AML-193 (cell line): Measurements from ENCODE around the gene RELN.
"Not testable (repeated sequence)": the region's sequence is repeated elsewhere in the genome, so short reads cannot be mapped to it uniquely, and the experiment has no call there.

Experiments used
- DNase-seq, 2 experiments: peaks; one replicate each; lab custom pipeline; 2025; lab: John Stamatoyannopoulos, UW

Gene RELN

DNA sequence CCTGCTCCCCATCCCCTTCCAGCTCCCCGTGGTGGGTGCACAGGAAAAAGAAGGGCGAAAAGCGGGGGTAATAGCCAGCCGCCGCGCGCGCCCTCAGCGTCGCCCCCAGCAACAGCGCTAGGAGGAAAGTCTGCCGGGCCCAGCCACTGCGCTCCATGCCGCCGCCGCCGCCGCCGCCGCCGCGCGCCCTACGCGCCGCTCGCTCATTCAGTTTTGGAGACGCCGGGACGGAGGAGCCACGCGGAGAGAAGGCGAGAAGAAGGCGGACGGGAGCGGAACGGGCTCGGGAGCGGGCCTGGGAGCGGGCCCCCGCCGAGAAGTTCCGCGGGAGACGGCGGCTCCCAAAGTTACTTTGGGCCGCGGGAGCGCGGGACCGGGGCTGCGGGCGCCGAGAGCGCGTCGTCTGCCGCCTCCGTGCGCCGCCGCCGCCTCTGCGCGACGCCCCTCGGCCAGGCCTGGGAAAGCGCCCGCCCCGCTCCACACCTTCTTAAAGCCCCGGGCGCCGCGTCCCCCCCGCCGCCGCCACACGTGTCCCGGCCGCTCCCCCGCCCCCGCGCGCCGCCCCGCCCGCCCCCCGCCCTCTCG is at the start of gene RELN:
TSS of gene RELN (minus strand) at position 459 of the 585 bp plus-strand sequence. CDS start at position 157, 302 bp downstream.
- no peak for DNase-seq

DNA sequence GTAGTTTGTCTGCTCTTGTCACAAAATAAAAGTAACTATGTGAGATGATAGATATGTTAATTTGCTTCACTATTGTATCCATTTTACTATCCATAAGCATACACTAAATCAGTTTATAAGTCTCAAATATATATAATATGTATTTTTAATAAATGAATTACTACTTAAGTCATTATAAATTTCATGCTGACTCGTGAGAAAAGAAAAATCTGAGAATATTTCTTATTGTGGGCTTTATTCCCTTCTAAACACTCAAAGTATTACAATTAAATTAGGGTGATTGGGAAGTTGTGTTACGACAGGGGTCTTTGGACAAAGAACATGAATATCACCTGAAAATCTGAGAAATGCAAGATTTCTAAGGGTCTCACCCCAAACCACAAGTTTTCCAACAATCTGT is 48.7 kb upstream of the RELN start:
- DNase-seq = no peak

DNA sequence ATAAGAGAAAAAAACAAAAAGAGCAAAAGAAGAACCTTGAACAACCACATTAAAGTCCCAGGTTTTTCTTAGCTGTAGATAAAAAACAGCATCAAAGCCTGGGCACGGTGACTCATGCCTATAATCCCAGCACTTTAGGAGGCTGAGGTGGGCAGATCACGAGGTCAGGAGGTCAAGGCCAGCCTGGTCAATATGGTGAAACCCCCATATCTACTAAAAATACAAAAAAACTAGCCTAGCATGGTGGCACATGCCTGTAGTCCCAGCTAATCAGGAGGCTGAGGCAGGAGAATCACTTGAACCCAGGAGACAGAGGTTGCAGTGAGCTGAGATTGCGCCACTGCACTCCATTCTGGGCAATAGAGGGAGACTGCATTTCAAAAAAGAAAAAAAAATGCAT is 47.4 kb upstream of the RELN start:
- not testable (repeated sequence) for DNase-seq

DNA sequence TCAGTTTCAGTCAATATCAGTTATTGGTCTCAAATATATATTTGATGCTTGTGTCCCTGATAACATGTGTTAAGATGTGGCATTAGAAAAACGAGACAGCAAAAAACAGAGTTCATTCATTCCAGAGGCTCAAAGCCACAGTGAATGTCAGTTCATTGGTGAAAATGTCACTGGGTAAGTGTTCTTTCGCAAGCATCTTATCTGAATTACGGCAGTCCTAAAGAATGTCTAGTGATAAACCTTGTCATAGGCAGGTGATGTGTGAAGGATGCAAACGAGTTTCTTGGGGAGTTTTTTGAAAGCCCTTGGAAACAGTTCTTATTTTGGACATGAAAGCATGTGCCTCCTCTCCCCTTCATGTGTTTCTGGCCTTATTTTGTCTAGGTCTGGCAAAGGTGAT is 45.9 kb upstream of the RELN start:
- no peak for DNase-seq

DNA sequence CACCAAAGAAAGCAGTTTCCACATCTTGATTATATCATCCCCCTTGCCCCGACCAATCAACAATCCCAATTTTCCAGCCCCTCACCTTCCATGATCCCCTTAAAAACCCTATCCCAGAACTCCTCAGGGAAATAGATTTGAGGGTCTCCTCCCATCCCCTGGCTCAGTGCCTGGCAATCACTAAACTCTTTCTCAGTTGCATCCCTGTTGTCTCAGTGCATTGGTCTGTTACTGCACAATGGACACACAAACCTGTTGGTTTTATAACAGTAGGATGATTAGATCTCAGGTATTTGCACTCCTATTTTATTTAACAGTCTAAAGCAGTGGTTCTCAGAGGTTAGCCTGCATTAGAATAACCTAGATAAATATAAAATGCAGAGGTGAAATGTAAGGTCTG is 45.2 kb upstream of the RELN start:
- no peak for DNase-seq

DNA sequence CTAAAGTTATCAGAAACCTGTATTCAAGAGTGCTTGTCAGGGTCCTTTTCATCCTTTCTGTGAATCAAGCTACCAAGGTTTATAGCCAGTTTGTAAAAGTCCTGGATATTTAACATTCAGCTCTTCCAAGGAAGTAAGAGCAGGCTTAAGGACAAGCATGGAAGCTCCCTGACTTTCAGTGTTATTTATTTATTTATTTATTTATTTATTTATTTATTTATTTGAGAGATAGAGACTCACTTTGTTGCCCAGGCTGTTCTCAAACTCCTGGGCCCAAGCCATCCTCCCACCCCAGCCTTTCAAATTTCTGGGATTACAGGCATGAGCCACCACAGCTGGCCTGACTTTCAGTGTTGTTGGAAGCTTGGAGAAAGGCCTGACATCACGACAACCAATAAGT is 44.4 kb upstream of the RELN start:
- no peak for DNase-seq

DNA sequence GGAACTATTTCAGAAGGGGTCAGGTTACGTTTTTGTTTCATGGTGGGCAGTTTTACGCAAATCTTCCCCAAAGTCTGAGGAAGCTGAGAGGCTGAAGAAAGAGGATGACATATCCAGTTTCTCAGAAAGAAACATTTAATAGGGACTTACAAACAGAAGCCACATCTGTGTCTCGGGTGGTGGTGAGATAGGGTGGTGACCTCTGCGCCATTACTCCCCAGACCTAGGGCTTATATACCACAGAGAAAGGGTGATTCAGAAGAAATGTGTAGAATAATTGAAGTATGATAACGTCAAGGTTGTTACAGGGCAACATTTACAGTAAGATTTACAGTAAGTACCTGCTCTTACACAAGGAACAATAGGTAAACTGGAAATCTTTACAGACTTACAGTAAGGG is 43.0 kb upstream of the RELN start:
- no peak for DNase-seq

DNA sequence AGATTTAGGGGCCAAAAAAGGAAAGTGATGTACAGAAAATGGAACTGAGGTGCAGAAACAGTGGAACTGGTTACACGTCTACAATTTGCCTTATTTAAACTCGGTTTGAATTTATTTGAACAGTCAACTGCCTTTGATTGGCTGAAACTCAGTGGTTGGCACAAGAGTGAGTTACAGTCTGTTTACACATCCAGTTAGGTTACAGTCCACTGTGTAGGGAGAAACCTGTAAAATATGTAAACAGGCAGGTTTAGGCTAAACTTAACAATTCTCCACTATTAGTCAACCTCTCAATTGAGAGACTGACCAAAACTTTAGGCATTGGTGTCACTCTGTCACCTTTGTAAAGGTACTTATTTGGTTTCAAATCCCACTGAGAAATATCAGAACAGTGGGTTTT is 40.3 kb upstream of the RELN start:
- no peak for DNase-seq

DNA sequence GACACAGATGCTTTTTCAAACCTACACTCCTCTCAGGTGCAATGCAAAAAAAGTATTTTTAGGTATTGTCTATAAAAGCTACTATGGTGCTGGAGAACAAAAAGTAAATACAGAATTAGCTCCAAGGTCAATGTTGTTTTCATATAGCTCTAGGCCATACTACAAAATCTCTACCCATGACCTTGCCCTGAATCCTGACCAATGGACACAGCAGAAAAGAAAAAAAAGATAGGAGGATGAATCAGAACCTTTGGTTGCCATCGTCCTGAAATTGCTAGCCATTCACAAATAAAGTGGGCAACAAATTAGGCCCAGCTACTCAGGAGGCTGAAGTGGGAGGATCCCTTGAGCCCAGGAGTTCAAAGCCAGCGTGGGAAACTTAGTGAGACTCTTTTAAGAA is 35.2 kb upstream of the RELN start:
- no peak for DNase-seq

DNA sequence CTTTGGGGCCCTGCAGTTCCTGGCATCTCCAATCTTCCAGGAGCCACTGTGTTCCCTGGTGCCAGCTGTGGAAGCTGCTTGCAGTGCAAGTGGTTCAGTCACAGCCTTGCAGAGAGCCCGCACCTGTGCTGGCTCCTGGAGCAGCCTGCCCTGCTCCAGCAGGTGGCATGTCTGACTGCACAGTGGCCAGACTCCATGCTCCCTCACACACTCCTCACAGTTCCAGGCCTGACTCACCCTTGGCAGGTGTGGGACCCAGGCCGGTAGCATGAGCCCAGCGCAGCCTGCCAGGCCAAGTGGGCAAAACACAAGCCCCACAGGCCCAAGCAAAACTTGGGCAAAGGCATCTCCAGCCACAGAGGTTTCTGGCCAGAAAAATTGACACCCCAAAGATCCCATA is 33.6 kb upstream of the RELN start:
- DNase-seq = no peak

DNA sequence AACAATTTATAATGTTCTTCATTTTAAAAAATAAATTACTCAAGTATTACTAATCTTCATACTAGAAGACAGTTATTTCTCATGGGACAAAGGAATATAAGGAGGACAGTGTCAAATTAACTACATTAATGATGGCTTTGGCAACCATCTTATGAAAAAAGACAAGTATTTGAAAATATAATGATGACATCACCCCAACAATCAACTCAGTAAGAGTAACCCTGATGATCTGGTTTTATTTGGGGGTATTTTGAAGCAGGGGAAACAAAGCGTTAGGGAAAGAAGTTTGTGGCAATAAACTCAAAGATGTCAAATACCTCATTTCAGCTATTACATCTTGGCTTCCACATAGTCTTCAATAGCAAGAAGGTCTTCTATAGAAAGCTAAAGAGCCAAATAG is 29.0 kb upstream of the RELN start:
- no peak for DNase-seq

DNA sequence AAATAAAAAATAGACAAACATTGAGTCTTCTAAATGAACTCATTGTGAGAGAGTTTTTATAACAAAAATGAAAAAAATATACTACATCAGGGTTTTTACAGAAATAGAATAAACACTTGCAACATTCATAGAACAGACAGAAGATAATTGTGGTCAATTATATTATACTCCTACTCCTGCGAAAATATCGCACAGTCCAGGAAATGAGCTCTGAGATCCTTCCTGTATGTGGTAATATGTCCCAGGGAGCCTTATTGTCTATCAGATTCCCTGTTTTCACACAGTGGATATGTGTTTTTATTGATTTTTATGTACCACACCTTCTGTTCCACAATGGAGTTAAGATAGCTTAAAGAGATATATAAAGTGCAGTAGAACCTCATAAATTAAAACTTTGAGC is 27.5 kb upstream of the RELN start:
- no peak for DNase-seq

DNA sequence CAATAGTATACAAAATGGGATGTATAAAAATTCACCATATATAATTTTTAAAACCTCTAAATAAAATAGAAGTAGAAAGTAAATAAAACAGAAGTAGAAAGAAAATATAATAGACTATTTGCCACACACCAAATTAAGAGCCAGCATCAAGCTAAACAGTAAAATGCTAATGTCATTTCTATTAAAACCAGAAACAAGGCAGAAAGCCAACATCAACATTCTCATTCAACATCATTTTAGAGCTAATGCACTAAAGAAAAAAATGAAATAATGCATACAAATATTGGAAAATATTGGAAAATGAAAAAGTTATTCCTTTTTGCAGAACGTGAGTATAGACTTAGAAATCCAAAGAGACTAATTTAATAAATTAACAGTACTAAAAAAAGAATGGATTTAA is 23.4 kb upstream of the RELN start:
- no peak for DNase-seq

DNA sequence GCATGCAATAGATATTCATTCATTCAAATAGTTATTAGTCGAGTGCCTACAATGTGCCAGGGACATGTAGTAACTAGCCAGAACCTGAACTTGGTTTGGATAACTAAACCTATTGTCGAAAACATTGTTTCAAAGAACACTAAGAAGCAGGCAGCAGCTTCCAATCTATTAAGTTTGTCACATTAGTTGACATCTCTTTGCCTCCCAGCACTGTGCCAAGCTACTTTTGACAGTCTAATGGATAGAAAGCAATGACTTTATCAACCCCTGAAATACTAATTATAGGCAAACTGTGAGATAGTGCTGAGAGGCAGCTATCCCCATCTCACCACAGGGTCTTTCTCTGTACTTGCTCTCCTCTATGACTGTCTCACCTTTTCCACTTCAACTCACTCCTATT is 22.4 kb upstream of the RELN start:
- no peak for DNase-seq

DNA sequence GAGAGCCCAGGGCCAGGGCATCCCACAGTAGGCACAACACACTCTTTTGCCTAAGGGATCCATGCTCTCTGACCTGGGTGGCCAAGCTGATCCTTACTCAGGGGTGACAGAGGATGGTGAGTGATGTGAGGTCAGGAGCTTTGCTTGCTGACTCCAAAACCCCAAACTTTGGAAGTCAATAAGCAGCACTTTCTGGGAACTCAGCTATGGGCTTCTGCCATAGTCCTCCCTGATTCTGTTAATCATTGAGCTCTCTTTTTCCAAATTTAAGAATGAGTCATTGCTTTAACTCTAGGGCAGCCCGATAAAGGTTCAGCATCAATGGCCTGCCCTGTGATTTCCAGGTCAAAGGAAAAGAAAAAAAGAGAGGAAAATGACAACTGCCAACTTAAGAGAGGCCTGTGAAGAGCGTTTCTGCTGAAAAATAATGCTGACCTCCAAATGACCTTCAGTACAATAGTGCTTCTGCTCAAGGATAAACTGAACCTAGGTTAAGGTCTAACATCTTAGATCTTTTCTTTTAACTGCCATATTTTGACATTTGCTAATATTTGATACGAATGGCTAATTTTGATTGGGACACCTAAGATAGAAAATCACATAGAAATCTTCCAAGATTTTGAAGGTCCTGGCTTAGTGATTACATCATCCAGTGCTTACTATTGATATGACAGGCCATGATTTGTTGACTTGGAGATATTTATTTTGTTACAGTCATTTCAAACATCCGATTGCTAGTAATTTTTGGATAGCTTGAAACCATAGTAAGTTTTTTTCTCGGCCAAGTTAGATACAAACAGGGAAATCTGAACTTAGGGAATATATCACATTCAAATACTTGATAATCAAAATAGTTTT is 20.8 kb upstream of the RELN start:
- DNase-seq = no peak

DNA sequence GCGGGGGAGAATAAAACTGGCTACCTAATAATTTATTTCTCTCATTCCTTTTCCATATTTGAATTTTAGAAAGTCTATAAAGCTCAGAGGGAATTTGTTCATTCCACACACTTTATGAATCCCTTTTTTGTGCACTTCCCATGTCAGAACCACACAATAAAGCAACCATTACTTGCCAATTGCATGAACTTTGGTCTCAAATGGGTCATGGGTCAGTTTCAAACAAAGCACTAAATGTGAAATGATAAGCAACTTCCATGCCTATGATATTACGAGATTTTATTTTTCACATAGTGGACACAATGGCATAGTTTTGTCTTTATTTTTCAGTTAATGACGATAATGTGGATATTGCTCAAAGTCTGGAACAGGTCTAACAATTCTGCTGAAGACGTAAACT is 18.6 kb upstream of the RELN start:
- no peak for DNase-seq

DNA sequence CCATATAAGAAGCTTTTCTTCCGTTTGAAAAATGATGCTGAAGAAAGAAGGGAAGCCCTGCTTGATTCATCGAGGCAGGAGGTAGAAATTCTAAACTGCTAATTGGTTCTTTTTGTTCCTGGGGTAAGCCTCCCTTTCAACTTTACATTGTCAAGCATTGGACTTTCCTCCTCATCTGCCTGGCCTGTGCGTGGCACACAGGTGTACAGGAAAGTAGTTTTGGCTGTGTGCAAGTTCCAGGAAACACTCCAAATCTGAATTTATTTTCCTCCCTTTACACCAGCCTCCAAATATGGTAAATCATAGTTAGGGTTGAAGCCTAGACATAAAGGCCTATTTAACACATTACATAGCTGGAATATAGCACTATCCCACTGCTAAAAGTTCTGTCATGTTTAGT is 18.2 kb upstream of the RELN start:
- no peak for DNase-seq

DNA sequence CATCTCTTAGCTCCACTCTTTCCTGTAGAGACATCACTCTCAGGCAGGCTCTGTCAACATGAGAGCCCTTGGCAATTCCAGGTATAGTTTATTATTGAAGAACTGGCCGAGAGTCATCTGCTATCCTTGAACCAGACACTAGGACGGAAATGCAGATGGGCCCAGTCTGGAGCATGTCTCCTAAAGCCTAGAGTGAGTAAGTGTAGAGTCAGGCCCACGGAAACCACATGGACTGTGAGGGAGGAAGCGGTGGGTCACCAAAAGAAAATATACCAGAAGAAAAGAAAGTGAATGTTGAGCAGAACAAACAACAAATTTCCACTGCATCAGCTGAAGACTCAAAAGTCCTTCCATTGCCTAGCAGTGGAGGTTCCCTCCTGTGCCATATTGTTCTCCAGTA is 15.7 kb upstream of the RELN start:
- no peak for DNase-seq

DNA sequence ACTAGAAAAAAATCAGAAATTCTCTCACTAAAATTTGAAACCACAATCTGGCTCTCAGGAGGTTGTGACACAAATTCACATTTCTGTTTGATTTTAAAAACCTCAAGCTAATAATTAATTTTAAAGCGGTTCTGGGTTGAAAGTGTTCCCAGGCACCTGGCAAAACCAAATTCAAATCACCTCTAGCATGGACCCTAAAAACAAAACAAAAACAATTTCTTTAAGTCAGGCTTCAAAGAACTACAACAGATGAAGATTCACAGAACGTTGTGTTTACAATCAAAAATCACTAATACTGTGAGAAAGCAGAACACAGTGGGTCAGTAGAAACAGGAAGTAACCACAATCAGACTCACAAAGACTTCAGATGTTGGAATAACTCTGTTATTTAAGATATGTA is 7.2 kb upstream of the RELN start:
- peak in 1 of 2 experiments; percentile 1 for DNase-seq

DNA sequence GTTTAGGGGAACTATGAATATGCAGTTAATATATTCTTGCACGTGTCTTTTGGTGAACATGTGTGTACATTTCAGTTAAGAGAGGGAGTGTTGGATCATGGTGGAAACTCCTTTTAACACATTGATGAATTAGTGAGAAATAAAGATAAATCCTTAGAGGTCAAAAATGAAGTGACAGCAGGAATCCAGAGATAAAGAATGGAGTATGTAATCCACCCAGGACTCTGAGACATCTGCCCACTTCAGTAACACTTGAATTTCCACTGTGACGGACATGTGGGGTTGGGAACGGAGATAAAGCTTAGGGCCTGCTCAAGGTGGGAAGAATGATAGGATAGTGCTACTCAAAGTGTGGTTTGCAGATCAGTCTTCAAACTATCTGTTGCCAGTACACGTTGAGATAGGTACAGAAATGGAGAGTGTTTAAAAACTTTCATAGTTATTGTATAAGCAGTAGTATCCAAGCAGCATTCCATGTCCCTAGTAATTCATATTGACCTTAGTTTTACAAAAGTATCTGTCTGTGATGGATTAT is 6.6 kb upstream of the RELN start:
- DNase-seq = no peak

DNA sequence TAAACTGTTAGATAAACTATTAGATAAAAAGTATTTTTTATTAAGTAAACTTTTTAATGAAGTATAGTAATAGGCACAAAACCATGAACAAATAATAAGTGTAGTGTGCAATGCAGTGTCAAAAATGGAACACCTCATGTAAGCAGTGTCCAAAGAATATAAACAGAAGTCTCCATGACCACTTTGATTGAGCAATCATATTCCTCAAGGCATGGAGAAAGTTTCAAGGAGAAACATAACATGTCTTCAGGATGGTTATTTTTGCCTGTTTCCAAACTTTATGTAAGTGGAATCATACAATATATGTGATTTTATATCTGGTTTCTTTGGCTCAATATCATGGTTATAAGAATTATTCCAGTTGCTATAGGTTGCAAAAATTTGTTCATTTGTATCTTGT is 6.1 kb upstream of the RELN start:
- DNase-seq = no peak

DNA sequence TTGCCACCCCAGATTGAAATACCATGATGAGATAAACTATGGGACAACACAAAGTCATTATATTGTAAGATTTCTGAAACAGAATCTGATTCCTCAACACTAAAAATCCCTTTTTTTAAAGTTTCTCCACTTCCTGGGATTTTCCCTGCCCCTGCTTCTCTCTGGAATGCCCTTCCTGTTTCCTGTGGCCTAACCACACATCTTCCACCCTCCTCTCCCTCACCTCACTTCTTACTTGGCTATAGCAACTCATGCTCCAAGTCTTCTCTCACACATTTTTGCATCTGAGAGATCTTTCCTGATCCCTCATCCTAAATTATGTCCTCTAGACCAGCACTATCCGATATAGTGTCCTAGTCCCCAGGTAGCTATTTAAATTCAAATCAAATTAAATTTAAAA is 4.1 kb upstream of the RELN start:
- no peak for DNase-seq

DNA sequence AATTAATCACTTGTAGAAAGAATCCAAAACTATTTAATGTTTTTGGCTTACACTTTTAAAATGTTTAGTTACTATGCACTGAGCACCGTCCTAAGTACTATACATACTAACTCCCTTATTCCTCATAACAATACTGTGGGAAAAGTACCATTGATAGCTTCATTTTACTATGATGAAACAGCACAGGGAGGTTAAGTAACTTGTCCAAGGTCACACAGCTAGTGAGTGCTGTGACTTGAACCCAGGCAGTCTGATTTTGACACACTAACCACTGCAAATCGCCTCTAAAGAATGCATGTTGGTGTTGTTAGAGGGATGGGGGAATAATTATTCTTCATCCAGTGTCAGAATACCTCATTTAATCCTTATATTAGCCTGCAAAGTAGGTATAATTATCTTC is 1.9 kb upstream of the RELN start:
- no peak for DNase-seq

DNA sequence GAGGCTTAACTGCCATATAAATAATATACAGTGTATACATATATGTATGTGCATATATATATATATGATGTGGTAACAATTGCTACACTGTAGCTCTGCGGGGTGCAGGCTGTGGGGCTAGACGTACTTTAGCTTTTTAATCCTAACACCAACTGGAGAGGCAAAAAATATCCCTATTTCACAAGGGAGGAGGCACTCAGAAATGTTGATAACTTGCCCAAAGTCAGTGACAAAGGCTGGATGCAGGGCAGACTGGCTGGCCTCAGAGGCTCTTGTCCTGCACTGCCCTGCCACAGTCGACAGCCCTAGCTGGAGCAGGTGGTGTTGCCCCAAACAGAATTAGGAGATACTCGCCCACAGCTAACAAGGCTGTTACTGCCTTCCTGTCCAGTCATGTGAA is 1.5 kb upstream of the RELN start:
- no peak for DNase-seq
